Gastrocnemius medialis (tissue), 4 donors: ENCODE data around the gene UHRF1.

Experiments used
- POLR2A ChIP-seq, 2 donors: fragments of 450-650 bp; IDR thresholded peaks; one replicate each; pipeline ENCODE4 v1.6.1; 2017; ENCODE audit warnings: antibody characterized with exemption in 2 of 2, mild to moderate bottlenecking in 2 of 2, moderate library complexity in 2 of 2
- TF ChIP-seq, protein P1 (sequence below), 5 experiments: fragments of 450-650 bp in 3 of 5; fragments of 200-600 bp in 2 of 5; sonication (generic) in 2 of 5; IDR thresholded peaks in 4 of 5; conservative IDR thresholded peaks in 1 of 5; 1 replicate in 4 of 5; 2 replicates in 1 of 5; pipeline ENCODE4 v1.5.1; 2016 to 2019; ENCODE audit warnings: antibody characterized with exemption in 5 of 5, mild to moderate bottlenecking in 3 of 5, moderate library complexity in 3 of 5

DNA sequence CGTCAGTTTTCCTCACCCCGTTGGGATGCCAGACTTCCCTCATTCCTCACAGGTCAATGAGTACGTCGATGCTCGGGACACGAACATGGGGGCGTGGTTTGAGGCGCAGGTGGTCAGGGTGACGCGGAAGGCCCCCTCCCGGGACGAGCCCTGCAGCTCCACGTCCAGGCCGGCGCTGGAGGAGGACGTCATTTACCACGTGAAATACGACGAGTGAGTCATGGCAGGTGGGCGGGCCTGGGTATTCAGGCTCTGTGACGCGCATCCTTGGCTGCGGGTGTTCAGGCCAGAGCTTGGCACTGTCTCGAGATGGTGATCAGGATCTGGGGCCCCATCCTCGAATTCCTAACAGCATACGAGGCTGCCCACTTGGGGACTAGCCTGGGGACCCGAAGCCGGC, 21.4 kb downstream of the UHRF1 start:
- TF ChIP-seq, protein P1, sequence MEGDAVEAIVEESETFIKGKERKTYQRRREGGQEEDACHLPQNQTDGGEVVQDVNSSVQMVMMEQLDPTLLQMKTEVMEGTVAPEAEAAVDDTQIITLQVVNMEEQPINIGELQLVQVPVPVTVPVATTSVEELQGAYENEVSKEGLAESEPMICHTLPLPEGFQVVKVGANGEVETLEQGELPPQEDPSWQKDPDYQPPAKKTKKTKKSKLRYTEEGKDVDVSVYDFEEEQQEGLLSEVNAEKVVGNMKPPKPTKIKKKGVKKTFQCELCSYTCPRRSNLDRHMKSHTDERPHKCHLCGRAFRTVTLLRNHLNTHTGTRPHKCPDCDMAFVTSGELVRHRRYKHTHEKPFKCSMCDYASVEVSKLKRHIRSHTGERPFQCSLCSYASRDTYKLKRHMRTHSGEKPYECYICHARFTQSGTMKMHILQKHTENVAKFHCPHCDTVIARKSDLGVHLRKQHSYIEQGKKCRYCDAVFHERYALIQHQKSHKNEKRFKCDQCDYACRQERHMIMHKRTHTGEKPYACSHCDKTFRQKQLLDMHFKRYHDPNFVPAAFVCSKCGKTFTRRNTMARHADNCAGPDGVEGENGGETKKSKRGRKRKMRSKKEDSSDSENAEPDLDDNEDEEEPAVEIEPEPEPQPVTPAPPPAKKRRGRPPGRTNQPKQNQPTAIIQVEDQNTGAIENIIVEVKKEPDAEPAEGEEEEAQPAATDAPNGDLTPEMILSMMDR (IDR thresholded peaks at IDR 0.05 in 4 of 5, conservative IDR thresholded peaks at IDR 0.05 in 1 of 5): no peak
- TF ChIP-seq POLR2A (IDR thresholded peaks at IDR 0.05): no peak
